ENCODE results near the gene ABCE1.
A peak's percentile ranks its signal among the peaks of the same experiment; 100 is the strongest.

Gene ABCE1

DNA sequence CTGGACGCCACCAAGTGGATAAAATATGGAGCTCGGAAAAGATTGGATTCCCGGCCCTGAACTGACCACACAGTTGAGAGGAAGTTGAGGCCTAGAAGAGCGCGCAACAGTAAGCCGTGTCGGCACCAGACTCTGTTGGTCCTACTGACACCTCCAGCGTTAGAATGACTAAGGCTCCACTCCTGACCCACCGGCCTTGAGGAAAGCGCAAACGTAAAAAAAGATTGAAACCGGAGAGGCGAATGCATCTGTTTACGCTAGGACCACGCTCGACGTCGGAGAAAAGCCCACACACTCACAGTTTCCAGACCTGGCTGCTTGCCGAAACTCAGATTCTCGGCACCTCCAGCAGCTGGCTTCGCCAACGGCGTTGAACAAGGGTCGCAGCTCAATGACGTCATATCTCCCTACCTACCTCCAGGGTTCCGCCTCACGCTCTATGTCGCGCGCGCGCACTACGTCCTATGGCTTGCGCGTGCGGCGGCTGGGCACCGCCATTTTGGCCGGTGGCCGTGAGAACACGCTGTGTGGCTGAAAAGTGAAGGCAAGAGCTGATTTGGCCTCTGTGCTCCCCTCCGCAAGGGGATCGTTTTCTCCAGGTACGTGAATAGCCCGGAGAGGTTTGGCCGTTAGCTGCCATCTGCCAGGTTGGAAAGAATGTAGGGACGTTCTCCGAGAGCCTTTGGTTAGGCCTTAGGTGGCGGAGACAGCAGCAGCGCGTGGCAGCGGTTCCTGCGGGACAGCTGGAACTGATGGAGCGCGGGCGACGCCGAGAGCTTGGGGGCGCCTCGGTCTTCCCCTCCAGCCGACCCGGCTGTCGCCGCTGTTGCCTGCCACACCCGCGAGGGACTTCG, at the start of gene ABCE1, which contains the start of gene ANAPC10:
Gene ABCE1 (plus strand): TSS at position 491 of the 854 bp plus-strand sequence. CDS start 6,102 bp downstream, outside the sequence.
Gene ANAPC10 (minus strand): TSS at position 376 of the 854 bp plus-strand sequence. CDS start 2,097 bp downstream, outside the sequence.
- DNase-seq = peak; percentile 87

DNA sequence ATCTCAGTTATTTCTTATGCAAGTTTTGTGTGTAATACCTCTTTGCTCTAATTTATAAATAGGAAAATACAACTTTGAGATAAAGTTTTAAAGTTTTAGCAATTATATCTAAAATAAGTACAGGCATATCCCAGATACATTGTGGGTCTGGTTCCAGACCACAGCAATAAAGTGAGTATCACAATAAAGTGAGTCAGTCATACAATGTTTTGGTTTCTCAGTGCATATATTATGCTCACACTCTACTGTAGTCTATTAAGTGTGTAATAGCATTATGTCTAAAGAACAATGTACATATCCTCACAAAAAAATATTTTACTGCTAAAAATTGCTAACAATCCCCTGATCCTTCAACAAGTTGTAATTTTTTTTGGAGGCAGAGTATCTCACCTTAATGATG, 49.3 kb upstream of the ABCE1 start:
- no peak for DNase-seq

DNA sequence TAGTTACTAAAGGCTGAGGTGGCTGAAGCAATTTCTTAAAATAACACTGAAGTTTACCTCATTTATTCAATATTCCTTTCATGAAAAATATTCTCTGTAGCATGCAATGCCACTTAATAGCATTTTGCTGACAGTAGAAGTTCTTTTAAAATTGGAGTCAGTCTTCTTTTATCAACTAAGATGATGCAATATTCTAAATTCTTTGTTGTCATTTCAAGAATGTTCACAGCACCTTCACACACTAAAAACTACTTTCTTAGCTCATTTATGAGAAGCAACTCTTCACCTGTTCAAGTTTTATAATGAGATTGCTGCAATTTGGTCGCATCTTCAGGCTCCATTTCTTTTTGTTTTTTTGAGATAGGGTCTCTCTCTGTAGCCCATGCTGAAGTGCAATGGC, 48.9 kb upstream of the ABCE1 start:
- DNase-seq = no peak

DNA sequence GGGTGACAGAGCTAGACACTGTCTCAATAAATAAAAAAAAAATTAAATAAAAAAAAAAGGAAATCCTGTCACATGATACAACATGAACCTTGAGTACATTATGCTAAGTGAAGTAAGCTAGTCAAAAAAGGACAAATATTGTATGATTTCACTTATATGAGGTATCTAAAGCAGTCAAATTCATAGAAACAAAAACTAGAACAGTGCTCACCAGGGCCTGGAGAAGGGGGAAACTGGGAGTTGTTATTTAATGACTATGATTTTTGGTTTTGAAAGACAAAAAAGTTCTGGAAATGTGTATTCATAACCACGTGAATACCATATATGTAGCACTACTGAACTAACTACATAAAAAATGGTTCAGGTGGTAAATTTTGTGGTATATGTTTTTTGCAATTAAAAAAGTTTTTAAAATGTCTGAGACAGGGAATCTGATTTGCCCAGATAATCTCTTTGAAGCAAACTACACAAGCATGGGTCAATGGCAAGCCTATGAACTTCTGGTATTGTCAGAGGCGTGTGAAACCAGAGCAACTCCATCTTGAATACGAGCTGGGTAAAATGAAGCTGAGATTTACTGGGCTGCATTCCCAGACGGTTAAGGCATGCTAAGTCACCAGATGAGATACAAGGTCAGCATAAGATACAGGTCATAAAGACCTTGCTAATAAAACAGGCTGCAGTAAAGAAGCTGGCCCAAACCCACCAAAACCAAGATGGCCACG, 42.4 kb upstream of the ABCE1 start:
- DNase-seq = no peak

DNA sequence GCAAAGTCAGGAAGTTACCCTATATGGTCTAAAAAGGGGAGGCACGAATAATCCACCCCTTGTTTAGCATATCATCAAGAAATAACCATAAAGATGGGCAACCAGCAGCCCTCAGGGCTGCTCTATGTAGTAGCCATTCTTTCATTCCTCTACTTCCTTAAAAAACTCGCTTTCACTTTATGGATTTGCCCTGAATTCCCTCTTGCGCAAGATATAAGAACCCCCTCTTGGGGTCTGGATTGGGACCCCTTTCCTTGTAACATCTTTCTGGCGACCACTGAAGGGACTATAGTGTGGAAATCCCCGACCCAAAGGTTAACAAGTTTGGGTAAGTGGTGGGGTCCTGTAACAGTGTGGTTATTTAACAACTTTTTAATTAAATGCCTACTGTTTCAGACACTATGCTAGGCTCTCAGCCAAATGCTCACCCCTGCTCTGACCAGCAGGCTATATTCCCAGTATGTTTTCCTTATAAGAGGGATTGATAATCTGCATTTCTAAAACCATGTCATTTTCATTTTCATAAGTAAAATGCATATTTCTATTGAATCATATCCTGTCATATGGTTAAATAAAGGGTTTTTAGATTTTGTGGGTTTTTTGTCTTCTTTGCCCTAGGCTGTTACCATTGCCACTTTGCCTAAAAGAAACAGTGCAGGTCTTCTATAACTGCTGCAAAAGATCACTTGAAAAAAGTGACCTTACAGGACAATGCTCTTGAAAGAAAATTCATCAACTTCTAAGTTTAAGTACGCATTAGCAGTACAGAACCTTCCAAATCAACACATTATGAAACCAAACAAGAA, 41.6 kb upstream of the ABCE1 start:
- DNase-seq = no peak

DNA sequence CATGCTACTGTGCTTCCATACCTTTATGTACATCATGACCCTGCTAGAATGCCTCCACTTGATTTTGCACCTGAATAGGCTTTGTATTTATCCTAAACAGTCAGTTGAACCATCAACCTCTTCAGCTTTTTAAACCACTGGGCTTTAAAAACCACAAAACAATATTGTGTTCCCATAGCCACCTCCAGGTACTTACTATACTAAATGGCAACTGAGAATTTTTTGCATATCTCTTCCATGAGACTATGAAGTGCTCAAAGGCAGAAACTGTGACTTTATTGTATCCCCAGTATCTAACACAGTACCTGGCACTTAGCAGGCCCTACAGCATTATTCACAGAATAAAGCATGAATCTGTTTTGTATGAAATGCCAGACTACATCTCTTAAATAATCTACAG, 39.9 kb upstream of the ABCE1 start:
- no peak for DNase-seq

DNA sequence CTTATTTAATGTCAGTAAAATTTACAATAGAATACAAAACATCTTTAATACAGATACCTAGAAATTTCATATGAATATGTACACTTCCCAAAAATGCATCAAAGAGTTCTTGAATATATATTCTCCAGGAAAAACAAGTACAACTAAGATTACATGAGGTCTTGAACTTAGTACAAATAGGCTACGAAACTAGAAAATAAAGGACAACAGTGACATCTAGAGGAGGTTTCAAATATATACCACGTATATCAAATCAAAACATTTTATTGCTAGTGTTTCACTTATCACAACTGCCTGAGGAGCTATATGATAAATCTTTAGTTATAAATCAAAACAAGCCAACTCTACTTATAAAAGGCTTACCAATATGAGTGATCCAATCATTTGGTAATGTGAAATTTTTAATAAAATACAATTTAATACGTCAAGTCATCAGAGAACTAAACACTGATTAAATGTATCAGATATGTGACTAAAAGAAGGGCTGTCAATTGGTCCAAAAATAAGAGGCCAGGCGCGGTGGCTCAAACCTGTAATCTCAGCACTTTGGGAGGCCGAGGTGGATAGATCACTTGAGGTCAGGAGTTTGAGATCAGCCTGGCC, 36.7 kb upstream of the ABCE1 start:
- peak; percentile 73 for DNase-seq

DNA sequence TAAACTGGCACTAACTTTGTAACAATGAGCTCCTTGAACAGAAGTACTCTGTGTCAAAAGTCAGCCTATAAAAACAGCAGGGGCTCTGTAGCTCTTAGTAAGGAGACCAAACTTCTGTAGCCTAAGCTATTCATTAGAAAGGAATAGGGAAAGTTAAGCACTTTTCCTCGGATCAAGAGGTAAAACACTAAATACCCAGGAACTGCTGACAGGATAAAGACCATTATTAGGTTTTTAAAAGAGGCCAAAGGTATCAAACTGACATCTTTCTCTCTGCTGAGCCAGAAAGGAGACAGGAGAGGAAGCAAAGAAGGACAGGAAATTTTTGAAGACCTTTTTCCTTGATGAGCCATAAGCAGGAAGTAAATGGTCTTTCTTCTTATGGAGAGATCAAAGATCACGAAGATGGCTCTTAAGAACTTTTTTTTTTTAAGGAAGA, 32.0 kb upstream of the ABCE1 start:
- no peak for DNase-seq

DNA sequence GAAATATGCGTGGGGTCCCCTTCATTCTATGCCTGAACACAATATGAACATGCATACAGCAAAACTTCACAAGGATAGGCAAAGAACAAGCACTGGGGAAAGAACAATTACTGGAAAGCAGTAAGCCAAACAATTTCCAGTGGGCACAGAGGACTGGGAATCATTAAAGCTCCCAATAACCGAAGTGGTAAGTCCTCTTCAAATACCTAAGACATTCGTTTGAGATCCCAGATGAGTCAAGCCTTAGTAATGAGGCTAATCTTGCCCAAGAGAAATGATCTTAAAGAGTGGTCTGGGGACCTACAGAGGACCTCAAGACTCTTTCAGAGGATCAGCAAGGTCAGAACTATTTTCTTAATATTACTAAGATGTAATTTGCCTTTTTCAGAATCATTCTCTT, 28.8 kb upstream of the ABCE1 start:
- DNase-seq = no peak

DNA sequence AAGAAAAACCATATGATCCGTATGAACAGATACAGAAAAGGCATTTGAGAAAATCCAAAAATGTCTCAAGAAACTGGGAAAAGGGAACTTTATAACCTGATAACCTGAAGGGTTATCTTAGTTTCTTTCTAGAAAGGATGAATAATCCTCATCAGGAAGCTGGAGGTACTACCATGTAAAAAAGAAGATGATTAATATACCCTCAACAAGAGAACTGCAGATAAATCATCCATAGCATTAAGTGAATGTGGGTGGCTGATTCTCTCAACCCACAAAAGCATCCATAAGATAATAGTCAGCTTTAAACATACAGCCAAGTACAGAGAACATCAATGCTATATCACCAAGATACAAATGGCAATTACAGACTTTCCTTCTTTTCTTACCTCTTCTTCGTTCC, 26.6 kb upstream of the ABCE1 start:
- no peak for DNase-seq

DNA sequence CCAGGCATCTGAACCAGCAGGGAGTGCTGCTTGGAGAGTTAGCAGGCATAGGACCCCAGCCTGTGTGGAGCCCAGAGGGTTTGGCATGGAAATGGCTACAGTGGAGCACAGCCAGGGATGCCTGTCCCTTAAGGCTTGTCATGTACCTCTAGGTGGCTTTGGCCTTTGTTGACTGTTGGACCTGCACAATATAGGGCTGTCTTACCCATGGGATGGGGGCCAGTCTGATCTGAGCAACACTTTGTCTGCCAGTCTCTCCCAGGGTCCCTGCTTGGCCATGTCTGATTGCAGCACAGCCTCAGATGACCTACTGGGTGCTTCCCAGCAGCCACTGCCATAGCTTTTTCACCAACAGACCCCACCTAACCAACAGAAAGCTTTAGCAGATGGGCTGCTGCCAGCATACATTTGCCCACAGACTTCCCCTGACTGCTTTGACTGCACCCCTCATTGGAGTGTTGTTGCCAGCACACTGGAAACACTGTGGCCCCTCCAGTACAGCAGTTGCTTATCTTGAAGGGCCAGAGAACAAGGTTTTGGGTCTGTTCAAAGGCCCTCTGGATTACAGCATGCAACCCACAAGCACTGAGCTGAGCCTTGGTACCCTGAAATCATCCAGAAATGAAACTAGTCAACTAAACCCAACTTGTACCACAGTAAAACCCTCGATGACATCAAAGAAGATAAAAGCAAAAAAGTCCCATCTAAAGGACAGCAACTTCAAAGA, 22.2 kb upstream of the ABCE1 start:
- DNase-seq = no peak

DNA sequence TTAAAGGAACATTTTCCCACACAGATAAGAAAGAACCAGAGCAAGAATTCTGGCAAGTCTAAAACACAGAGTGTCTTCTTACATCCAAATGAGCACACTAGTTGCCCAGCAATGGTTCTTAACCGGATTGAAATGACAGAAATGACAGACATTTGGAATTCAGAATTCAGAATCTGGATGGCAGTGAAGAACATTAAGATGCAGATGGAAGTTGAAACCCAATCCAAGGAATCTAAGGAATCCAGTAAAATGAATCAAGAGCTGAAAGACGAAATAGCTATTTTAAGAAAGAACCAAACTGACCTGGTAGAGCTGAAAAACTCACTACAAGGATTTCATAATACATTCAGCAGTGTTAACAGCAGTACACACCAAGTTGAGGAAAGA, 21.6 kb upstream of the ABCE1 start:
- no peak for DNase-seq

DNA sequence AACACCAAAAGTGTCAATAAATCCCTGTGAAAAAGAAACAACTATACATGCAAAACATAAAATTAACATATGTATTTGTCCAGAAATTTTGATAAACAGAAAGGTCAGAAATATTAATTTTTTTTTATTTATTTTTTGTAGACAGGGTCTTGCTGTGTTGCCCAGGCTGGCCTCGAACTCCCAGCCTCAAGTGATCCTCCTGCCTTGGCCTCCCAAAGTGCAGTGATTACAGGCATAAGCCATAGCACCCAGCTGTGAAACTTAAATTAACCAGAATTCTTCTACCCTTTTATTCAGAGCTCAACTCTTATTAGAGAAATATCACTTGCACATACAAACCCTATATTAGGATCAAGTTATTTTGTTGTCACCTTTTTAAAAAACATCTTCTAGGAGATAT, 16.4 kb upstream of the ABCE1 start:
- DNase-seq = no peak

DNA sequence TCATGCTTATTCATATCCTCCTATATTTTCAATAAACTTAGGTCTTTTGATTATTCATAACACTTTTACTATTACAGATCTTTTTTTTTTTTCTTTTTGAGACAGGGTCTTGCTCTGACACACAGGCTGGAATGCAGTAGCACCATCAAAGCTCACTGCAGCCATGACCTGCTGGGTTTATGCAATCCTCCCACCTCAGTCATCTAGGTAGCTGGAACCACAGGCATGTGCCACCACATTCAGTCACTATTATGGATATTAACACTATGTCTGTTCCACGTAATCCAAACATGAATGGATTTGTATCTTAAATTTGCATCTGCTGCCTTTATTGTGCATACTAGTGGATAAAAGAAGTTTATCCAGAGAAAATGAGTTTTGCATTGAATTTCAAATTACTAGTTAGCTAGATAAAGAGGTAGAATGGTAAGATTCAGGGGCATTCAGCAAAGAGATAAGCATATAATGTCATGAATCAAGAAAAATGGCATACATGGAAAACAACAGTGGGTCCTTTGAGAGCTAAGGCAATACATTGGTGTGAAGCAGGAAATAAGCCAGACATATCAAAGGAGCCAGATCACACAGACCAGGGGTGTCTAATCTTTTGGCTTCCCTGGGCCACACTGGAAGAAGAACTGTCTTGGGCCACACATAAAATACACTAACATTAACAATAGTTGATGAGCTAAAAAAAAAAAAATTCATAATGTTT, 14.1 kb upstream of the ABCE1 start:
- DNase-seq = no peak

DNA sequence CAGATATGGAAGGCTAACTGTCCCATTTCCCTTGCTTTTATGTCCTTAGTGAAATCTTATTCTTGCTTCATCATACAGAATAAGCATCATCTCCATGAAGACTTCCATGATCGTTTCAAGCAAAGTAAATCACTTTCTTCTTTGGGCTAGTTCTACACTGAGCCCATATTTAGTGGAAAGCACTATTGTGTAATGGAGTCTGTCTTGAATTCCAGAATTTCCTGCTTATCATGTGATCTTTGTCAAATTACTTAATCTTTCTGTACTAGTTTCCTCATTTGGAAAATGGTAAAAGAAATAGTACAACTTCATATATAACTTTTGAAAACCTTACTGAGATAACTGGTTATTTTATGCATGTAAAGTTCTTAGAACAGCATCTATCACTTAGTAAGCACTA, 7.7 kb upstream of the ABCE1 start:
- DNase-seq = no peak

DNA sequence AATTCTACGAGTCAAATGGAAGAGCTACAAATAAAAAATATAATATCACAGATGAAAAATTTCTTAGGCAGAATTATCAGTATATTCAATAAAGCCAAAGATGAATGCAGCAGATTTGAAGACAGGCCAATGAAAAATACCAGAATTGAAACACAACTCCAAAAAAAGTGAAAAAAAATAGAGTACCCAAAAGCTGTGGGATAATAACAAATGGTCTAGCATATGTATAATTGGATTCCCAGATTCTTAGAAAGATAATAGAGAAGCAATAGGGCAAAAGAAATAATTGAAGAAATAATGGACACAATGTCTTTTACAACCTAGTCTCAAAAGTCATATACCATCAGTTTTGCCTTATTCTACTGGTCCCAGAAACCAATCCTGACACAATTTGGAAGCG, 4.5 kb upstream of the ABCE1 start:
- DNase-seq = no peak

DNA sequence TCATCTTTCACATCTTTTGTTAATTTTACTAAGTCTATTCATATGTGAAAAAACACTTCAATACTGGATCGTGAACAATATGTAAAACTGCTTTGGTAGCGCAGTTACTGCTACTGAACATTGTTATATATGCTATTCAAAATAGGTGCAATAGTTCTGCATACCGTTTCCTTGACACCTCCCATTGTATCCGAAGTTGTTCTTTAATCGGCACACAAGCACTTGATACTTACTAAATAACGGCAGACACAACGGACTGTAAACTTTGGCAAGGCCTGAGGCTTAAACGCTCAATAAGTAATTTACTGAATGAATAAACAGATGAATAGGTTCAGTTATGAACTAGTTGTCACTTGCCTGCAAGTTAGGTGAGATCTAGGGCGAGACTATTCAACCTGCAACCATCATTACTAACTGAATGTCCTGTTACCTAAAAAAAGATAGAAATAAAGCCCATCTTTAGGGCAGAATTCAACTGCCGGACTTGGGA, 735 bp upstream of the ABCE1 start:
- DNase-seq = no peak

DNA sequence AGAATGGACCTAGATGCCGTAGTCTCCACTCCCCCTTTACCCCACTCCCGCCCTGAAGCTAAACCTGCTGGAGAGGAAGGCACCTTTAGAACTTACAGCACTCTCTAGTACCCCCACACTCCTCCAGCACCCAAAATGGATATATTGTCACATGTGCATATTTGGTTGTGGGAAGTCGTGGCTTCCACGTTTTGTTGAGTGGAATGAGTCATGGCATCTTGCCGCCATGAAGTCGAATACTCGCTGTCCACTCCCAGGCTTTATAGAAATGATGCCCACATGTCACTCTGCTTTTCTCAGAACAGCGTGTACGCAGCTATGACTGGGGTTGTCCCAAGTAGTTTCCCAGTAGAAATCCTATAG, 545 bp downstream of the ABCE1 start:
- DNase-seq = peak; percentile 3

DNA sequence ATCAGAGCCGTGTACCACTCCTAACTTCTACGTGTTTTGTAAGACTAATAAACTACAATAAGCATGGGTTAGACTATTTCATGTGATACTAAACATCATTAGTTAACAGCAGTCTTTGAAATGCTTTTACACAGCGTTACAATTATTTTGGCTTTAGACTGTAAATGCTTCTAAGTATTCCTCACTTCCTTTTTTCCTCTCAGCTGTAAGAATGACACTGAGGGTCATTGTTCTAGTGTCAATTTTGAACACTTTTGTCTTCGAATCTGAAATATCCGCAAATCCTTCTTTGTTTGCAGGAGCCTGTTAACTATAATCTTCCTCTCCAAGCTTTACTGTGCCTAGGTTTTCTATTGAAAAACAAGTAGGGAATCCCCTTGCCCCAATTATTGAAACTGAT, 1.5 kb downstream of the ABCE1 start:
- no peak for DNase-seq

DNA sequence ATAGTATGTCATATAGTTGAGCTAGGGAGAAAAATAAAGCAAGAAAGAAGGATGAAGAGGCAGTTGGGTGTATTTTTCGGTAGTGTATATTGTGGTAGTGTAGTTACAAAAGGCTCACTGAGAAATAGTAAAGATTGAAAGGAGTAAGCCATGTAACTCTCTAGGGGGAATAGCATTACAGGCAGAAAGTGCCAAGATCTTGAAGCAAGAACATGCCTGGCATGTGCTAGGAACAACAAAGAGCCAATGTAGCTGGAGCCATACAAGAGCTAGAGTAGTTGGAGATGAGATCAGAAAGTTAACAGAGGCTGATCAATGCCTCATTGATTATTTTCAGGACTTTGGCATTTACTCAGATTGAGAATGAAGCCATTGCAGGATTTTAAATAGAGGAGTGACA, 3.0 kb downstream of the ABCE1 start:
- DNase-seq = no peak

DNA sequence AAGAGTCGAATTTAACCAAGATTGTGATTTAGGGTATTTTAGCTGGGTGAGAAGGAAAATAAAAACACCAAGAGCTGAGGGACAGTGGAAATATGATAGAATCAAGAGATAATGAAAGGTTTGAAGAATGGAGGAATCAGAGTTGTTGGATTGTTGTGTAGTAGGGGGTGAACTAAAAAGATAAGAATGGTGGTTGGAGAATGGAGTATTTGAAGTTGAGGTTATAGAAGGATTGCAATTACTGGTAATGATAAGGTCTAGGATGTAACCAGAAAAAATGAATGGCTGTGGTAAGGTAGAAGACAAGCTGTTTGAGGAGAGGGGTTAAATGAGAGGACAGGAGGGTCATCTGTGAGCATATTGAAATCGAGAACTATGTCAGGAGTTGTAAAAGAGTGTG, 4.5 kb downstream of the ABCE1 start:
- DNase-seq = no peak

Measured in NCI-H2029 treated with DMSO at 0.1 percent for 48 hours (cell line).